ENCODE results near the gene CIAO2B.

CIAO2B gene

GRCh38 chr16:66973716-66974115 is 39.5 kb upstream of the CIAO2B start:
- DNase-seq (ENCODE audit: low spot score) = peak; percentile 5
- no peak for TF ChIP-seq CTCF (IDR thresholded peaks at IDR 0.05; ENCODE audit: extremely low read depth, insufficient read depth, missing control alignments)
- in situ Hi-C loops (cut with MboI; ENCODE audit: low pct_unique_long_range_greater_than_20kb, low sequenced_read_pairs, unreplicated experiment) = no loop called here

GRCh38 chr16:66972983-66973382 is 38.8 kb upstream of the CIAO2B start:
- in situ Hi-C loops (cut with MboI; ENCODE audit: low pct_unique_long_range_greater_than_20kb, low sequenced_read_pairs, unreplicated experiment) = no loop called here
- DNase-seq (ENCODE audit: low spot score) = peak; percentile 5
- no peak for TF ChIP-seq CTCF (IDR thresholded peaks at IDR 0.05; ENCODE audit: extremely low read depth, insufficient read depth, missing control alignments)

- peak; percentile 6 for DNase-seq (ENCODE audit: low spot score)
- no peak for TF ChIP-seq CTCF (IDR thresholded peaks at IDR 0.05; ENCODE audit: extremely low read depth, insufficient read depth, missing control alignments)
- in situ Hi-C loops (cut with MboI; ENCODE audit: low pct_unique_long_range_greater_than_20kb, low sequenced_read_pairs, unreplicated experiment) = no loop called here
Measured at GRCh38 chr16:66970775-66971720, 36.8 kb upstream of the CIAO2B start.

GRCh38 chr16:66968847-66969246 is 34.6 kb upstream of the CIAO2B start:
- in situ Hi-C loops (cut with MboI; ENCODE audit: low pct_unique_long_range_greater_than_20kb, low sequenced_read_pairs, unreplicated experiment) = no loop called here
- no peak for TF ChIP-seq CTCF (IDR thresholded peaks at IDR 0.05; ENCODE audit: extremely low read depth, insufficient read depth, missing control alignments)
- DNase-seq (ENCODE audit: low spot score) = no peak

- DNase-seq (ENCODE audit: low spot score) = no peak
- in situ Hi-C loops (cut with MboI; ENCODE audit: low pct_unique_long_range_greater_than_20kb, low sequenced_read_pairs, unreplicated experiment) = no loop called here
- TF ChIP-seq CTCF (IDR thresholded peaks at IDR 0.05; ENCODE audit: extremely low read depth, insufficient read depth, missing control alignments) = no peak
Measured at GRCh38 chr16:66964049-66964448, 29.8 kb upstream of the CIAO2B start.

- in situ Hi-C loops (cut with MboI; ENCODE audit: low pct_unique_long_range_greater_than_20kb, low sequenced_read_pairs, unreplicated experiment) = no loop called here
- TF ChIP-seq CTCF (IDR thresholded peaks at IDR 0.05; ENCODE audit: extremely low read depth, insufficient read depth, missing control alignments) = no peak
- DNase-seq (ENCODE audit: low spot score) = no peak
Measured at GRCh38 chr16:66961914-66962313, 27.7 kb upstream of the CIAO2B start.
